Measurements from ENCODE around the gene ACRBP.

ACRBP gene

GRCh38 chr12:6647083-6647604, at the start of gene ACRBP:
TSS of gene ACRBP (minus strand) at chr12:6647432. CDS start at chr12:6647366, 66 bp downstream.
- peak; percentile 69 for DNase-seq

DNA sequence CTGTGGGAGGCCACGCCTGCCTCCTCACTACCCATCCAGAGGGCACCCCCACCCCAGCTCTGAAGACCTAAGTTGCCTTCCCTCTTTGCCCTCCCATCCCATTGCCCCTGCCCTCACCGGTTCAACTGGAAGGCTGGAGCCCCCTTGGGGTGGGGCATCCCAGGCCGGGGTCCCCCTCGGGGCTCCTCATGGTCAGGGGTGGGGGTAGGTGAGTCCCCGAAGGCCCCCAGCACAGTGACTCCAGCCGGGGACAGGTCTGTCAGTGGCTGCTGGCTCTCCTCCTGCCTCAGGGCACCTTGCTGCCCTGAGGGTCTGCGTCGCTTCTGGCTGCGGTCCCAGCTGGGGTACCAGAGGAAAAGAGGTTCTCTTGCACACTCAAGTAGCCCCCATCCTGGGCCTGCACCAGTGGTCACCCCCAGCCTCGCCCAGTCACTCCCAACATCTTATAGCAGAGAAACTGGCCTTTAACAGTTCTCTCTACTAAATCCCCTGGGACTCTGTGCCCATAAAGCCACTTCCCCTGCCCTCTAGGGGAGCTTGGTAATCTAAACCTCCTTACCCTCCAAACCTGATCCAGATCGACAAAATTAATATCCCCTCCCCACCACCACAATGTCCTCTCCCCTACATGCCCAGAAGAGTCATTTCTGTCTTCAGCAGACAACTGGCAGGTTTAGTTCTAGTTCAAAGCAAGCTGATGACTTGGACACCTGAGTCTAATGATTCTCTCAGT, 48.2 kb upstream of the ACRBP start:
- no peak for DNase-seq

GRCh38 chr12:6694701-6695100, 47.5 kb upstream of the ACRBP start:
- no peak for DNase-seq

- no peak for DNase-seq
These were observed 46.7 kb upstream of the ACRBP start for GRCh38 chr12:6693832-6694355.

- DNase-seq = no peak
These were observed 45.7 kb upstream of the ACRBP start for GRCh38 chr12:6692888-6693287.

DNA sequence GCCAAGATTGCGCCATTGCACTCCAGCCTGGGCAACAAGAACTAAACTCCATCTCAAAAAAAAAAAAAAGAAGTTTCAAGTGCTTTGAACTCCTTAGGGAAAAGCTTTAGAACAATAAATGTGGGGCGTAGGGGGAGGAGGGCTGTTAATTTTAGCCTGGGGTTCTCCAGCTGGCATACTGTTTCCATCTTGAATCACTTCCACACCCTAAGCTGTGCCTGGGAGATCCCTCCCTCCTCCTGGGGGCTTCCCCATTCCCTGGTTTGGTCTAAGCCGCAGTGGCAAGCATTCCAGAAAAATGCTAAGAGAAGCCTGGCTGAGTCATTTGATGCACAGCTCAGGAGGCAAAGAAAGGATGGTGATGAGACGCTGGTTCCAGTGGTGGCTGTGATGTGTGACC, 44.2 kb upstream of the ACRBP start:
- DNase-seq = no peak

DNA sequence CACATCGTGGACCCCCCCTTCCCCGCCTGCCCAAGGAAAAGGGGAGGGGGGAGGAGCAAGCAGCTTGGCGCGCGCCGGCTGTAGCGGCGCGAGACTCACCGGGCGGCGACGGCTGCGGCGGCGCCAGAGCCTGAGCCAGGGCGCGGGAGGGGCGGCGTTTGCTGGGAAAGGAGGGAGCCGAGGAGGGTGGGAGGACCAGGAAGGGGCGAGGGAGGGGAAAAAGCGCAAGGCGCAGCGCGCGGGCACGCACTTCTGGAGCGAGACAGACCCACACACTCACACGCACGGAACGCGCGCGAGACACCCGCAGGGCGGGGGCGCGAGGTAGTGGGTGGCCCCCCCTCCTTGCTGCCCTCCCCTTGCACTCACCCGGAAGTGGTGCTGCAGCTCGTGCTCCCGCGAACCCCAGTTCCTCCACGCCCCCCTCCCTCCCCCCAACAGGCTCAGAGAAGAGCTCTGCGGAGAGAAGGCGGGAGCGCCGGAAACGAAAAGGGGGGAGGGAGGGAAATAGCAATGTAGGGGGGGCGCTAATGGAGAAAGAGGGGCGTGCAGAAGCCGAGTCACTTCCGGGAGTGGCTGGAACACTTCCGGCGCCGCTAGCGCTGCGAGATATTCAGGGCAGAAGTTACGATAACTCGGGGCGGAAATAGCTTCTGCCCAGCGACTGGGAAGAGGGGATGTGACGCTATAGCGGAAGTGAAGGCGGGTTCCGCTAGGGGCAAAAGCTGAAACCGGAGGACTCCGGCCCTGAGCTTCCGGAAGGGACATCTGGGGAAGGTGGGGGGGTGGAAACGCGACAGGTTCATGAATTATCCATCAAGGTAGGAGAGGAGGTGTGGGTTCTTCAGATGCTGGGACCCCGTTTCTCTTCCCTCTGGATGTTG, 42.0 kb upstream of the ACRBP start, which contains the start of gene ZNF384:
Gene ZNF384 (minus strand): TSS at position 377 of the 884 bp plus-strand sequence. CDS start 9,855 bp downstream, outside the sequence.
- DNase-seq = peak; percentile 93

DNA sequence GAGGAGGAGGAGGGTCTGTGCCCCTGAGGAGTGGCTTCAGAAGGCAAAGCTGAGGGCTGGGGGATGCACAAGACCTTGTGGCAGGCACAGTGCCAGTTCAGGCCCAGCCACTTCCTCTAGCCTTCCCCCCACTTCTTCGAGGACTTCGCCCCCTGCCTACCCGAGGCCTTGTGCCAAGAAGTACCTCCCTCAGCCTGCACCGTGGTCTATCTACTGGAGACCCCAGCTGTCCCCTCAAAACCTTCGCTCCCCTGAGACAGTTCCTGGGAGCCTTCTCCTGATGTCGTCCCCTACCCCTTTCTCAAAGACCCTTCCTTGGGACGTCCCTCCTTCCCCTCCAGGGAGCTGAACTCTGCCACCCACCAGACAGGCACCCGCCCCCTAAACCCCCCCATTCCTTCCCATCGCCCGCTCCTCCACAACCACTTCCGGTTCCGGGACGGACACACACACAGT, 41.3 kb upstream of the ACRBP start:
- no peak for DNase-seq

- no peak for DNase-seq
These were observed 38.6 kb upstream of the ACRBP start for GRCh38 chr12:6685814-6686213.

GRCh38 chr12:6684609-6685008, 37.4 kb upstream of the ACRBP start:
- no peak for DNase-seq

DNA sequence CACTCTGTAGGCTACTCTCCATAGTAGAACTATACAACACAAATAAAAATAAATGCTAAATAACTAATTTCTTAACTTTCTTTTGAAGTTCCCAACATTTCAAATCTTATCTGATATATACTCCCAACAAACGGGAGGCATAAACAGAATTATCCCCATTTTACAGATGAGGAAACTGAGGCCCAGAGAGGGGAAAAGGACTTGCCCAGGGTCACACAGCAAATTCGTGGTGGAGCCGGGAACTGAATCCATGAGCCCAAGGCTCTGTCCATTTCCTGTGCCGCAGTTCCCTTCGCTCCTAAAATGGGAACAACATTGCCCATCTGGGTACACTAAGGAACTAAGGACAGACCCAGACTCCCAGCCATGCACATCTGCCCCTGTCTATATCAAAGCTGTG, 29.7 kb upstream of the ACRBP start:
- no peak for DNase-seq

DNA sequence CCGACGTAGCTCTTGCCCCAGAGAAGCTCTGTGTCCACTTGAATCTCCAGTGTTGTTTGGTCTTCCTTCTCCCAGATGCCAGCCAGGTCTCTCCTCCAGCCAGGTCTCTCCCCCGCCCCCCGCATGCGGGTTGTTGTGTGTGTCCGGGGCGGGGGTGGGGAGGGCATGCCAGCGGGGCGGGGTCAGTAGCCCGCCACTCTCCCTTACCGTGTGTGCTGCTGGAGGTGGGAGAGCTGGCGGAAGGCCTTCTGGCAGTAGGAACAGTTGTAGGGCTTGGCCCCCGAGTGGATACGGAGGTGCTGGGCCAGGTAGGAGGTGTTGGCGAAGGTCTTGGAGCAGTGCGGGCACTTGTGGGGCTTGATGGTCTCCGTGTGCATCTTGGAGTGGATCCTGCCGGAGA, 24.9 kb upstream of the ACRBP start:
- no peak for DNase-seq

DNA sequence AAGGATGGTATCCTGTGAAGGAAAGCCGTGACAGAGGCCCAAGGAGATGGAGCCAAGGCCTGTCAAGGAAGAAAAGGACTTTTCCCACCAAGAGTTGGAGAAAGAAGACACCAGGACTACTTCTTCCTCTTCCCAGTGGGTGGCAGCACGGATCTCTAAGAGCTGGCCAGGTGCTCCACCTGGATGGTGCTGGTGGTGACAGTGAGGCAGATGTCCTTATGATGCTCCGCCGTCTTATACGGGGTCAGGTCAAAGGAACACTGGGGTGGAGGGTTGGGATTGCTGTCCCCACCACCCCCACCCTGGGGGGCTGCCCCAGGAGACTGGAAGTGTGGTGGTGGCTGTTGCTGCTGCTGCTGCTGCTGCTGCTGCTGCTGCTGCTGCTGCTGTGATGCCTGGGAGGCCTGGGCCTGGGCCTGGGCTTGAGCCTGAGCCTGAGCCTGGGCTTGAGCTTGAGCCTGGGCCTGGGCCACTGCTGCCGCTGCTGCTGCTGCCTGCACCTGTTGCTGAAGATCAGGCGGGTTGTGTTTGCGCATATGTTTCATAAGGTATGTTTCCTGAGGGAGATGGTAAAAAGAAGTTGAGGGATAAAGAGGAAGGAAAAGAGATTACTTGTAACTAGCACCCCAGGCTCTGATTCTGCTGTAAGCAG, 20.5 kb upstream of the ACRBP start:
- no peak for DNase-seq

- DNase-seq = no peak
These were observed 19.0 kb upstream of the ACRBP start for GRCh38 chr12:6666211-6666610.

- DNase-seq = no peak
These were observed 17.7 kb upstream of the ACRBP start for GRCh38 chr12:6664902-6665301.

- peak; percentile 92 for DNase-seq
These were observed 15.9 kb upstream of the ACRBP start, which contains the start of gene ING4 for GRCh38 chr12:6662906-6663742. TSS of gene ING4 (minus strand) at chr12:6663119. CDS start at chr12:6663101, 18 bp downstream.

GRCh38 chr12:6662602-6662905, 15.3 kb upstream of the ACRBP start:
- no peak for DNase-seq

GRCh38 chr12:6653987-6654386, 6.8 kb upstream of the ACRBP start:
- no peak for DNase-seq

GRCh38 chr12:6653342-6653741, 6.1 kb upstream of the ACRBP start:
- no peak for DNase-seq

- DNase-seq = no peak
These were observed 5.2 kb upstream of the ACRBP start for GRCh38 chr12:6652391-6652790.

GRCh38 chr12:6650832-6651231, 3.6 kb upstream of the ACRBP start:
- DNase-seq = no peak

Measured in activated CD8-positive, alpha-beta memory T cell treated with anti-CD3 and anti-CD28 coated beads for 24 hours (primary cell).